ENCODE measurements around the gene PRKCQ. TPM values are rescaled to one million over a fixed set of nuclear protein-coding genes. Genes with fewer than 3 reads are reported as not detected.

Gene PRKCQ
- total RNA-seq (2021) (4.0 and 5.3 TPM in 2 replicates), Bru-seq, nascent RNA (percentile 48 among the genes with signal in this experiment), BruChase-seq, experiment 1, labeled RNA remaining after a 2-hour chase (percentile 39 among the genes with signal in this experiment), BruChase-seq, experiment 2, labeled RNA remaining after a 6-hour chase (percentile 36 among the genes with signal in this experiment)
- long read RNA-seq, partial matches to known transcripts = 0 of 4 reads
- long read RNA-seq, other reads (novel, unspliced or antisense) = 0 of 4 reads

DNA sequence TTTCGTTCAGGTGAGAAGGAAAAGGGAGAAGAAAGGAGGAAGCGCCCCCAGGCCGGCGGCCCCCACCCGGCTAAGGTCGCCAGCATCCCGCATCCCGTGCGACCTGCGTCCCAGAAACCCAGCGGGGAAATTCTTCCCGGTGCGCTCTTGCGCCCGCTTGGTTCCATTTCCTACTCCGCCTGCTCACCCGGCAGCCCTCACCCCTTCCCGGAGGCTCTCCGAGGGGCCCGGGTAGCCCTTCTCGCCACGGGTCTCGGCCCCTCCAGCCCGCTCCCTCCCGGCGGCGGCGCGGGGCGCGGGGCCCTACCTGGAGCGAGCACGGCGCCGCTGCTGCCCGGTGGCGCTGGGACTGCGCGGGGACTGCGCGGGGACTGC lies at the start of gene PRKCQ:
PRKCQ (minus strand) TSS at position 373 of the 375 bp plus-strand sequence. CDS start 65,141 bp downstream, outside the sequence.
- no peaks in the 10 kb centered on the region for H3K36me3 ChIP-seq (ENCODE audit: low read depth)
- no peaks in the 10 kb centered on the region for H3K9me3 ChIP-seq (ENCODE audit: insufficient read depth, low read depth)
- no peaks in the 10 kb centered on the region for H3K9me2 ChIP-seq (ENCODE audit: insufficient read depth)
- no peaks in the 10 kb centered on the region for H3K27me3 ChIP-seq (ENCODE audit: insufficient read depth, low read depth)
- H3K27ac ChIP-seq = peak within 1 kb of the TSS; percentile 50
- H3K4me1 ChIP-seq (replicated peaks; ENCODE audit: insufficient read depth) = no peaks in the 10 kb centered on the region
- peak in 1 of 2 experiments; percentile 37 for DNase-seq
- CTCF ChIA-PET = no interaction called here
- no peaks in the 10 kb centered on the region for H4K20me1 ChIP-seq (ENCODE audit: insufficient read depth)
- H2AFZ ChIP-seq = peak within 1 kb of the TSS; percentile 97
- intact Hi-C loops (cut with micrococcal nuclease; ENCODE audit: unreplicated experiment) = loop anchor here (2.0 to 5.0 kb wide), 3 partner anchors 77 to 133 kb away; no protein-coding TSS in a partner anchor
- no TSS peak for BruUV-seq (replicated peaks)
- H3K4me2 ChIP-seq = peak within 1 kb of the TSS; percentile 83
- no peak for TF ChIP-seq EZH2 (IDR thresholded peaks at IDR 0.05; ENCODE audit: low read depth)
- TF ChIP-seq, protein P1, sequence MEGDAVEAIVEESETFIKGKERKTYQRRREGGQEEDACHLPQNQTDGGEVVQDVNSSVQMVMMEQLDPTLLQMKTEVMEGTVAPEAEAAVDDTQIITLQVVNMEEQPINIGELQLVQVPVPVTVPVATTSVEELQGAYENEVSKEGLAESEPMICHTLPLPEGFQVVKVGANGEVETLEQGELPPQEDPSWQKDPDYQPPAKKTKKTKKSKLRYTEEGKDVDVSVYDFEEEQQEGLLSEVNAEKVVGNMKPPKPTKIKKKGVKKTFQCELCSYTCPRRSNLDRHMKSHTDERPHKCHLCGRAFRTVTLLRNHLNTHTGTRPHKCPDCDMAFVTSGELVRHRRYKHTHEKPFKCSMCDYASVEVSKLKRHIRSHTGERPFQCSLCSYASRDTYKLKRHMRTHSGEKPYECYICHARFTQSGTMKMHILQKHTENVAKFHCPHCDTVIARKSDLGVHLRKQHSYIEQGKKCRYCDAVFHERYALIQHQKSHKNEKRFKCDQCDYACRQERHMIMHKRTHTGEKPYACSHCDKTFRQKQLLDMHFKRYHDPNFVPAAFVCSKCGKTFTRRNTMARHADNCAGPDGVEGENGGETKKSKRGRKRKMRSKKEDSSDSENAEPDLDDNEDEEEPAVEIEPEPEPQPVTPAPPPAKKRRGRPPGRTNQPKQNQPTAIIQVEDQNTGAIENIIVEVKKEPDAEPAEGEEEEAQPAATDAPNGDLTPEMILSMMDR (conservative IDR thresholded peaks at IDR 0.05) = no peak
- H3F3A ChIP-seq (ENCODE audit: insufficient read depth, low read depth) = no peaks in the 10 kb centered on the region
- no peaks in the 10 kb centered on the region for H3K79me2 ChIP-seq (ENCODE audit: low read depth)
- POLR2A ChIA-PET (ENCODE audit: unreplicated experiment) = no interaction called here
- H3K4me3 ChIP-seq = peak within 1 kb of the TSS; percentile 63

GRCh38 chr10:6625428-6625827 lies 45.4 kb upstream of the PRKCQ start:
- no peak overlapping the region for H2AFZ ChIP-seq
- H3K9me2 ChIP-seq (ENCODE audit: insufficient read depth) = no peaks in the 10 kb centered on the region
- intact Hi-C loops (cut with micrococcal nuclease; ENCODE audit: unreplicated experiment) = no loop called here
- H3K27ac ChIP-seq = no peak overlapping the region
- H3K4me1 ChIP-seq (replicated peaks; ENCODE audit: insufficient read depth) = no peaks in the 10 kb centered on the region
- no TSS peak for BruUV-seq (replicated peaks)
- H3K79me2 ChIP-seq (ENCODE audit: low read depth) = no peaks in the 10 kb centered on the region
- no peak for DNase-seq
- CTCF ChIA-PET = no interaction called here
- no peak overlapping the region for H3K4me3 ChIP-seq
- H4K20me1 ChIP-seq (ENCODE audit: insufficient read depth) = no peaks in the 10 kb centered on the region
- POLR2A ChIA-PET (ENCODE audit: unreplicated experiment) = no interaction called here
- no peaks in the 10 kb centered on the region for H3F3A ChIP-seq (ENCODE audit: insufficient read depth, low read depth)
- H3K9me3 ChIP-seq (ENCODE audit: insufficient read depth, low read depth) = no peaks in the 10 kb centered on the region
- no peak overlapping the region for H3K4me2 ChIP-seq
- TF ChIP-seq, protein P1 (conservative IDR thresholded peaks at IDR 0.05) = no peak
- TF ChIP-seq EZH2 (IDR thresholded peaks at IDR 0.05; ENCODE audit: low read depth) = no peak
- H3K36me3 ChIP-seq (ENCODE audit: low read depth) = no peaks in the 10 kb centered on the region
- H3K27me3 ChIP-seq (ENCODE audit: insufficient read depth, low read depth) = peaks cover 43% of the 10 kb centered on the region

- H2AFZ ChIP-seq = no peak overlapping the region
Measured at GRCh38 chr10:6624392-6624791, 44.3 kb upstream of the PRKCQ start.

More at GRCh38 chr10:6624392-6624791, 44.3 kb upstream of the PRKCQ start:
- H3K79me2 ChIP-seq (ENCODE audit: low read depth) = no peaks in the 10 kb centered on the region
- H3K36me3 ChIP-seq (ENCODE audit: low read depth) = no peaks in the 10 kb centered on the region
- H3K27ac ChIP-seq = no peak overlapping the region
- H3F3A ChIP-seq (ENCODE audit: insufficient read depth, low read depth) = no peaks in the 10 kb centered on the region
- no peak overlapping the region for H3K4me2 ChIP-seq
- TF ChIP-seq, protein P1 (conservative IDR thresholded peaks at IDR 0.05) = no peak
- TF ChIP-seq EZH2 (IDR thresholded peaks at IDR 0.05; ENCODE audit: low read depth) = no peak
- H3K27me3 ChIP-seq (ENCODE audit: insufficient read depth, low read depth) = peaks cover 50% of the 10 kb centered on the region
- no peaks in the 10 kb centered on the region for H3K9me2 ChIP-seq (ENCODE audit: insufficient read depth)
- no peaks in the 10 kb centered on the region for H3K4me1 ChIP-seq (replicated peaks; ENCODE audit: insufficient read depth)
- DNase-seq = no peak
- POLR2A ChIA-PET (ENCODE audit: unreplicated experiment) = no interaction called here
- intact Hi-C loops (cut with micrococcal nuclease; ENCODE audit: unreplicated experiment) = no loop called here
- CTCF ChIA-PET = no interaction called here
- H3K4me3 ChIP-seq = no peak overlapping the region
- BruUV-seq (replicated peaks) = no TSS peak
- no peaks in the 10 kb centered on the region for H3K9me3 ChIP-seq (ENCODE audit: insufficient read depth, low read depth)
- H4K20me1 ChIP-seq (ENCODE audit: insufficient read depth) = no peaks in the 10 kb centered on the region
